OCI-LY7 (cell line): ENCODE results near the gene TAGLN2.

Experiments used
- EZH2phosphoT487 ChIP-seq: fragments of 200-600 bp; sonication (generic); IDR thresholded peaks from 2 replicates; pipeline ENCODE4 v1.6.1; 2018; ENCODE audit warnings: low read depth, borderline replicate concordance, mild to moderate bottlenecking, mixed run types, antibody characterized with exemption, low read length, moderate library complexity, mixed read lengths
- TF ChIP-seq, protein P1 (sequence below): fragments of 200-600 bp; sonication (generic); conservative IDR thresholded peaks from 2 replicates; pipeline ENCODE4 v1.5.1; 2014; ENCODE audit warnings: mild to moderate bottlenecking, antibody characterized with exemption, low read length, moderate library complexity, mixed read lengths

DNA sequence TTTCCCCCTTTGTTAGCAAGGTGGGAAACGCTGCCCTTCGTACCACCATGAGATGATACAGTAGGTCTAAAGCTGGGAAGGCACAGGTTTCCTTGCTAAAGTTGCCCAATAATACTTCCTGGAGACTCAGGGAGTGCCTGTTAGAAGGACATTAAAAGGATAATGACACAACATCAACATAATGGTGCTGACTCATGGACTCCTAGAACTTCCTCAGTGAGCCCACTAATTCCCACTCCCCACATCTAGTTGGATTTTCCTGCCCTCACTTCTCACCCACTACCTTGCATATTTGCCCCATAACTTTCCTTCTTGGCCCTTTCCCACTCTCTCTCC lies 42.8 kb downstream of the TAGLN2 start:
- TF ChIP-seq, protein P1, sequence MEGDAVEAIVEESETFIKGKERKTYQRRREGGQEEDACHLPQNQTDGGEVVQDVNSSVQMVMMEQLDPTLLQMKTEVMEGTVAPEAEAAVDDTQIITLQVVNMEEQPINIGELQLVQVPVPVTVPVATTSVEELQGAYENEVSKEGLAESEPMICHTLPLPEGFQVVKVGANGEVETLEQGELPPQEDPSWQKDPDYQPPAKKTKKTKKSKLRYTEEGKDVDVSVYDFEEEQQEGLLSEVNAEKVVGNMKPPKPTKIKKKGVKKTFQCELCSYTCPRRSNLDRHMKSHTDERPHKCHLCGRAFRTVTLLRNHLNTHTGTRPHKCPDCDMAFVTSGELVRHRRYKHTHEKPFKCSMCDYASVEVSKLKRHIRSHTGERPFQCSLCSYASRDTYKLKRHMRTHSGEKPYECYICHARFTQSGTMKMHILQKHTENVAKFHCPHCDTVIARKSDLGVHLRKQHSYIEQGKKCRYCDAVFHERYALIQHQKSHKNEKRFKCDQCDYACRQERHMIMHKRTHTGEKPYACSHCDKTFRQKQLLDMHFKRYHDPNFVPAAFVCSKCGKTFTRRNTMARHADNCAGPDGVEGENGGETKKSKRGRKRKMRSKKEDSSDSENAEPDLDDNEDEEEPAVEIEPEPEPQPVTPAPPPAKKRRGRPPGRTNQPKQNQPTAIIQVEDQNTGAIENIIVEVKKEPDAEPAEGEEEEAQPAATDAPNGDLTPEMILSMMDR: no peak
- TF ChIP-seq EZH2phosphoT487: no peak
